Spleen (tissue), 11 donors: ENCODE data around the gene UMPS. TPM values are rescaled to one million over a fixed set of nuclear protein-coding genes. Genes with fewer than 3 reads are reported as not detected.
A peak's percentile ranks its signal among the peaks of the same experiment; 100 is the strongest.

Source experiments
- DNase-seq: peaks from one replicate; pipeline ENCODE4 v3.0.0-alpha.2; 2020
- H3K27ac ChIP-seq, 8 donors: fragments of 200-600 bp; sonication (generic) in 7 of 8; 1 replicate in 4 of 8; 2 replicates in 4 of 8; pipeline versions ENCODE4 v1.5.0 to v1.8.0; 2016 to 2021; ENCODE audit warnings: inconsistent platforms in 4 of 8, mild to moderate bottlenecking in 4 of 8, moderate library complexity in 1 of 8
- H3K27me3 ChIP-seq, 7 donors: fragments of 200-600 bp; sonication (generic) in 6 of 7; replicated peaks in 1 of 7; 1 replicate in 4 of 7; 2 replicates in 3 of 7; pipeline versions ENCODE4 v1.5.0 to v1.8.0; 2016 to 2021; ENCODE audit warnings: inconsistent platforms in 3 of 7, mild to moderate bottlenecking in 1 of 7
- H3K36me3 ChIP-seq, 6 donors: fragments of 200-600 bp; sonication (generic) in 5 of 6; 1 replicate in 4 of 6; 2 replicates in 2 of 6; pipeline versions ENCODE4 v1.5.0 to v1.8.0; 2016 to 2021; ENCODE audit warnings: inconsistent platforms in 2 of 6
- H3K4me1 ChIP-seq, 6 donors: fragments of 200-600 bp; sonication (generic) in 5 of 6; 1 replicate in 3 of 6; 2 replicates in 3 of 6; pipeline versions ENCODE4 v1.5.0 to v1.8.0; 2016 to 2021; ENCODE audit warnings: inconsistent platforms in 3 of 6
- H3K4me3 ChIP-seq, 8 donors: fragments of 200-600 bp; sonication (generic) in 7 of 8; 1 replicate in 4 of 8; 2 replicates in 4 of 8; pipeline versions ENCODE4 v1.5.0 to v1.8.0; 2016 to 2021; ENCODE audit warnings: inconsistent platforms in 4 of 8, mild to moderate bottlenecking in 4 of 8, moderate library complexity in 2 of 8
- H3K9me3 ChIP-seq, 8 donors: fragments of 200-600 bp; sonication (generic) in 7 of 8; 1 replicate in 4 of 8; 2 replicates in 4 of 8; pipeline versions ENCODE4 v1.5.0 to v1.8.0; 2016 to 2021; ENCODE audit warnings: inconsistent platforms in 4 of 8
- CTCF ChIP-seq, 11 experiments: fragments of 200-600 bp in 7 of 11; fragments of 450-650 bp in 4 of 11; sonication (generic) in 4 of 11; IDR thresholded peaks in 8 of 11; conservative IDR thresholded peaks in 3 of 11; 1 replicate in 7 of 11; 2 replicates in 4 of 11; pipeline versions ENCODE4 v1.4.0 to v1.8.0; 2016 to 2021; ENCODE audit warnings: antibody characterized with exemption in 11 of 11, inconsistent platforms in 4 of 11, mild to moderate bottlenecking in 1 of 11
- POLR2A ChIP-seq, 3 donors: fragments of 450-650 bp; IDR thresholded peaks; one replicate each; pipeline ENCODE4 v1.5.1; 2017; ENCODE audit warnings: antibody characterized with exemption in 3 of 3, mild to moderate bottlenecking in 1 of 3
- POLR2AphosphoS5 ChIP-seq, 3 donors: sonication (generic); formaldehyde crosslinking; IDR thresholded peaks; one replicate each; pipeline ENCODE4 v1.5.1; 2017; ENCODE audit warnings: antibody characterized with exemption in 3 of 3
- WGBS, 5 donors: extraction: QIAGEN DNeasy Blood & Tissue Kit in 3 of 5; methylation state at CpG; one replicate each; pipeline versions ENCODE4 v1.1.5 to v1.1.7; 2013 to 2018; 5-methylcytosine and 5-hydroxymethylcytosine counted together
- intact Hi-C: fragments of 100-400 bp; cut with DNase I; formaldehyde crosslinking; loops from one replicate; pipeline ENCODE4 v1.15.0; 2023; ENCODE audit warnings: low total_unique reads
- polyA plus RNA-seq, 3 donors: library from polyadenylated mRNA; stranded (reverse); fragments of 200-250 nt; gene quantifications; one replicate each; pipeline ENCODE4 v1.2.1, GENCODE V29; 2013
- total RNA-seq, 7 donors: library from RNA; depleted of rRNA in 3 of 7; stranded (reverse); fragments of >200 nt in 3 of 7; fragmentation: NEBNext Ultra II Directional in 4 of 7; extraction: Animal tissue kit (Norgen Biotek cat#: 25700) in 4 of 7; gene quantifications; one replicate each; pipeline versions ENCODE4 v1.1.0 to v1.2.1, GENCODE V29; 2016 to 2021
- donor health status: healthy with polysubstance abuse.
- donor health status: DM: no; HTN: no; CAD: no; lungs with moderate emphysema.
- donor health status: DM: no; HTN: no; CAD: no.
- donor health status: Bipolar disorder and iron deficiency.
- donor health status: healthy.
- donor health status: DM: no; HTN: no; CAD: no.
- donor health status: DM: yes; HTN: yes; CAD: no.

The UMPS gene
- total and polyA plus RNA-seq, 10 donors = 11.2 to 41.8 (median 26.4) TPM

- Histone ChIP-seq H3K9me3 (no peaks in the 10 kb centered on the region), H3K27ac (peak overlapping the region in 1 of 8 donors; percentile 2), H3K4me1 (peaks cover 7 to 25% (median 14%) of the 10 kb centered on the region in 6 donors), H3K36me3 (peaks cover 0 to 58% (median 17%) of the 10 kb centered on the region in 6 donors), H3K27me3 (peaks cover 0 to 2% (median 0%) of the 10 kb centered on the region in 7 donors), H3K4me3 (no peak overlapping the region)
- TF ChIP-seq POLR2AphosphoS5 (IDR thresholded peaks at IDR 0.05) (peak in 1 of 3 donors; percentile 36), CTCF (IDR thresholded peaks at IDR 0.05 in 8 of 11, conservative IDR thresholded peaks at IDR 0.05 in 3 of 11) (no peak), POLR2A (IDR thresholded peaks at IDR 0.05) (no peak)
- intact Hi-C loops = no loop called here
- no peak for DNase-seq
- 56 to 80% (median 61%) methylated on average over 5 of the region's 5 CpGs for WGBS, 5 donors
Measured at GRCh38 chr3:124767264-124767663, 37.0 kb downstream of the UMPS start.

- no peak overlapping the region for H3K4me3 ChIP-seq
- H3K9me3 ChIP-seq = no peaks in the 10 kb centered on the region
- H3K36me3 ChIP-seq = peaks cover 0 to 58% (median 17%) of the 10 kb centered on the region in 6 donors
- 84 to 93% (median 91%) methylated on average over 6 of the region's 6 CpGs for WGBS, 5 donors
- peaks cover 7 to 29% (median 18%) of the 10 kb centered on the region in 6 donors for H3K4me1 ChIP-seq
- TF ChIP-seq POLR2AphosphoS5 (IDR thresholded peaks at IDR 0.05) = no peak
- TF ChIP-seq CTCF (IDR thresholded peaks at IDR 0.05 in 8 of 11, conservative IDR thresholded peaks at IDR 0.05 in 3 of 11) = no peak
- TF ChIP-seq POLR2A (IDR thresholded peaks at IDR 0.05) = no peak
- peak overlapping the region in 1 of 8 donors; percentile 2 for H3K27ac ChIP-seq
- peaks cover 0 to 6% (median 0%) of the 10 kb centered on the region in 7 donors for H3K27me3 ChIP-seq
- peak; percentile 51 for DNase-seq
- intact Hi-C loops = no loop called here
Measured at GRCh38 chr3:124767691-124768090, 37.4 kb downstream of the UMPS start.

- Histone ChIP-seq H3K4me3 (no peak overlapping the region), H3K27me3 (peaks cover 0 to 11% (median 0%) of the 10 kb centered on the region in 7 donors), H3K27ac (no peak overlapping the region), H3K36me3 (peaks cover 0 to 53% (median 9%) of the 10 kb centered on the region in 6 donors), H3K9me3 (no peaks in the 10 kb centered on the region), H3K4me1 (peaks cover 11 to 40% (median 28%) of the 10 kb centered on the region in 6 donors)
- 59 to 82% (median 71%) methylated on average over 2 to 7 of the region's 7 CpGs for WGBS, 5 donors
- TF ChIP-seq POLR2A (IDR thresholded peaks at IDR 0.05) (no peak), CTCF (IDR thresholded peaks at IDR 0.05 in 8 of 11, conservative IDR thresholded peaks at IDR 0.05 in 3 of 11) (peak in 3 of 11 experiments; percentile 16 to 26 (median 25))
- intact Hi-C loops = no loop called here
- DNase-seq = peak; percentile 59
Measured at GRCh38 chr3:124768812-124769211, 38.6 kb downstream of the UMPS start.

GRCh38 chr3:124769462-124769861, 39.2 kb downstream of the UMPS start:
- intact Hi-C loops = no loop called here
- TF ChIP-seq CTCF (IDR thresholded peaks at IDR 0.05 in 8 of 11, conservative IDR thresholded peaks at IDR 0.05 in 3 of 11) = no peak
- TF ChIP-seq POLR2A (IDR thresholded peaks at IDR 0.05) = no peak
- no peak for TF ChIP-seq POLR2AphosphoS5 (IDR thresholded peaks at IDR 0.05)

More at GRCh38 chr3:124769462-124769861, 39.2 kb downstream of the UMPS start:
- no peaks in the 10 kb centered on the region for H3K9me3 ChIP-seq
- no peak overlapping the region for H3K27ac ChIP-seq
- peaks cover 0 to 11% (median 0%) of the 10 kb centered on the region in 7 donors for H3K27me3 ChIP-seq
- H3K4me1 ChIP-seq = peaks cover 11 to 46% (median 30%) of the 10 kb centered on the region in 6 donors
- DNase-seq = peak; percentile 45
- WGBS, 5 donors = 68 to 90% (median 84%) methylated on average over 8 to 9 of the region's 9 CpGs
- H3K4me3 ChIP-seq = no peak overlapping the region
- peaks cover 0 to 46% (median 7%) of the 10 kb centered on the region in 6 donors for H3K36me3 ChIP-seq
